Neuron (in vitro differentiated cells): ENCODE measurements around the gene RASSF9.

Experiments used
- H2AFZ ChIP-seq: one replicate; pipeline ENCODE4 v1.6.1; 2013; ENCODE audit warnings: low read depth, mild to moderate bottlenecking, inconsistent platforms, low read length, moderate library complexity
- H3K27me3 ChIP-seq: one replicate; pipeline ENCODE4 v1.6.1; 2013; ENCODE audit warnings: low read length; ENCODE audit not compliant: insufficient read depth
- H3K36me3 ChIP-seq: one replicate; pipeline ENCODE4 v1.6.1; 2013; ENCODE audit warnings: low read length; ENCODE audit not compliant: insufficient read depth
- H3K4me1 ChIP-seq: one replicate; pipeline ENCODE4 v1.6.1; 2013; ENCODE audit warnings: low read length; ENCODE audit not compliant: insufficient read depth
- H3K4me3 ChIP-seq: 2 replicates; pipeline ENCODE4 v1.5.1; 2013; ENCODE audit warnings: mild to moderate bottlenecking, low read length, moderate library complexity
- H3K9me3 ChIP-seq: one replicate; pipeline ENCODE4 v1.6.1; 2013; ENCODE audit warnings: low read length

The RASSF9 gene

GRCh38 chr12:85759091-85759490 is 77.1 kb downstream of the RASSF9 start:
- H2AFZ ChIP-seq: no peak overlapping the region
- H3K4me3 ChIP-seq: no peak overlapping the region
- peaks cover 3% of the 10 kb centered on the region for H3K9me3 ChIP-seq
- H3K4me1 ChIP-seq: no peaks in the 10 kb centered on the region
- H3K36me3 ChIP-seq: no peaks in the 10 kb centered on the region
- H3K27me3 ChIP-seq: no peaks in the 10 kb centered on the region

- Histone ChIP-seq H3K36me3 (no peaks in the 10 kb centered on the region), H3K4me1 (no peaks in the 10 kb centered on the region), H3K9me3 (peaks cover 3% of the 10 kb centered on the region), H3K27me3 (no peaks in the 10 kb centered on the region), H2AFZ (no peak overlapping the region), H3K4me3 (no peak overlapping the region)
These were observed 80.4 kb downstream of the RASSF9 start for GRCh38 chr12:85755760-85756159.
